Progenitor cell of endocrine pancreas (in vitro differentiated cells): Measurements from ENCODE around the gene COL20A1. TPM values are rescaled to one million over a fixed set of nuclear protein-coding genes. Genes with fewer than 3 reads are reported as not detected.

ENCODE experiments used
- DNase-seq: peaks from one replicate; pipeline ENCODE4 v3.0.0; 2021; ENCODE audit warnings: low spot score; ENCODE audit not compliant: unreplicated experiment
- H3K27ac Mint-ChIP-seq: 2 replicates; pipeline ENCODE4 v1.8.0; 2021; ENCODE audit warnings: mild to moderate bottlenecking, moderate library complexity, mixed read lengths
- H3K27me3 Mint-ChIP-seq: 2 replicates; pipeline ENCODE4 v1.8.0; 2021; ENCODE audit warnings: mixed read lengths
- H3K36me3 Mint-ChIP-seq: 2 replicates; pipeline ENCODE4 v1.8.0; 2022; ENCODE audit warnings: mixed read lengths; ENCODE audit not compliant: insufficient read depth
- H3K4me1 Mint-ChIP-seq: 2 replicates; pipeline ENCODE4 v1.8.0; 2021; ENCODE audit warnings: low read depth, mixed read lengths
- H3K4me3 Mint-ChIP-seq: 2 replicates; pipeline ENCODE4 v1.8.0; 2021; ENCODE audit warnings: low read depth, mild to moderate bottlenecking, moderate library complexity, mixed read lengths
- H3K9me3 Mint-ChIP-seq: 2 replicates; pipeline ENCODE4 v1.8.0; 2021; ENCODE audit warnings: low read depth, mixed read lengths
- total RNA-seq: library from RNA; stranded (reverse); gene quantifications from 2 replicates; pipeline ENCODE4 v1.2.1, GENCODE V29; 2021
- TF ChIP-seq, protein P1 (sequence below): fragments of 200-600 bp; sonication (generic); IDR thresholded peaks from one replicate; pipeline ENCODE4 v1.5.0; 2021; ENCODE audit warnings: antibody characterized with exemption, mild to moderate bottlenecking; ENCODE audit not compliant: unreplicated experiment

COL20A1 gene
- total RNA-seq, 1 donor from 2014 or later = 0.24 TPM

DNA sequence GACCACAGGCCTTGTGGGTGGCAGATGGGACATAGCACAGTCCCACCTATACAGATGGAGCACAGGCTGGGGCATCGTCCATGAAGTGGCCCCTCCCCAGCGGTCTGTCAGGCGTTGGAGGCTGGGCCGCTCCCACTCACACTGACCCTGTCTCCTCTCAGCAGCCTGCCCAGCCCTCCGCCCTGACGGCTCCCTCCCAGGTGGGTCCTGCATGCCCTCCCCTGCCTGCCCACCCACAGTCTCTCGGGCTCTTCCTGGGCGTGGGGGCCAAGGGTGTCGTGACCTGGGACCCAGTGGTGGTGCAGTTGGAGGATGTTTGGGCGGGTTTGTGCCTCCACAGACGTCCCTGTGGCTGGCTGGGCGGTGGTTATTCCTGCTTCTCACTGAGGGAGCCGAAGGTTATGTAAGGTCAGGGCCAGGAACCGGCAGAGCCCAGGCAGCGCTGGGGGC, 22.3 kb downstream of the COL20A1 start:
- no peak for DNase-seq
- Mint-ChIP-seq H3K27ac (no peak overlapping the region), H3K27me3 (no peaks in the 10 kb centered on the region), H3K4me3 (no peak overlapping the region), H3K9me3 (no peaks in the 10 kb centered on the region), H3K36me3 (no peaks in the 10 kb centered on the region), H3K4me1 (no peaks in the 10 kb centered on the region)
- TF ChIP-seq, protein P1, sequence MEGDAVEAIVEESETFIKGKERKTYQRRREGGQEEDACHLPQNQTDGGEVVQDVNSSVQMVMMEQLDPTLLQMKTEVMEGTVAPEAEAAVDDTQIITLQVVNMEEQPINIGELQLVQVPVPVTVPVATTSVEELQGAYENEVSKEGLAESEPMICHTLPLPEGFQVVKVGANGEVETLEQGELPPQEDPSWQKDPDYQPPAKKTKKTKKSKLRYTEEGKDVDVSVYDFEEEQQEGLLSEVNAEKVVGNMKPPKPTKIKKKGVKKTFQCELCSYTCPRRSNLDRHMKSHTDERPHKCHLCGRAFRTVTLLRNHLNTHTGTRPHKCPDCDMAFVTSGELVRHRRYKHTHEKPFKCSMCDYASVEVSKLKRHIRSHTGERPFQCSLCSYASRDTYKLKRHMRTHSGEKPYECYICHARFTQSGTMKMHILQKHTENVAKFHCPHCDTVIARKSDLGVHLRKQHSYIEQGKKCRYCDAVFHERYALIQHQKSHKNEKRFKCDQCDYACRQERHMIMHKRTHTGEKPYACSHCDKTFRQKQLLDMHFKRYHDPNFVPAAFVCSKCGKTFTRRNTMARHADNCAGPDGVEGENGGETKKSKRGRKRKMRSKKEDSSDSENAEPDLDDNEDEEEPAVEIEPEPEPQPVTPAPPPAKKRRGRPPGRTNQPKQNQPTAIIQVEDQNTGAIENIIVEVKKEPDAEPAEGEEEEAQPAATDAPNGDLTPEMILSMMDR = no peak

GRCh38 chr20:63315731-63316491, 22.9 kb downstream of the COL20A1 start:
- Mint-ChIP-seq H3K27me3 (no peaks in the 10 kb centered on the region), H3K4me3 (no peak overlapping the region), H3K4me1 (no peaks in the 10 kb centered on the region), H3K9me3 (no peaks in the 10 kb centered on the region), H3K27ac (no peak overlapping the region), H3K36me3 (no peaks in the 10 kb centered on the region)
- DNase-seq = no peak
- TF ChIP-seq, protein P1 = no peak

DNA sequence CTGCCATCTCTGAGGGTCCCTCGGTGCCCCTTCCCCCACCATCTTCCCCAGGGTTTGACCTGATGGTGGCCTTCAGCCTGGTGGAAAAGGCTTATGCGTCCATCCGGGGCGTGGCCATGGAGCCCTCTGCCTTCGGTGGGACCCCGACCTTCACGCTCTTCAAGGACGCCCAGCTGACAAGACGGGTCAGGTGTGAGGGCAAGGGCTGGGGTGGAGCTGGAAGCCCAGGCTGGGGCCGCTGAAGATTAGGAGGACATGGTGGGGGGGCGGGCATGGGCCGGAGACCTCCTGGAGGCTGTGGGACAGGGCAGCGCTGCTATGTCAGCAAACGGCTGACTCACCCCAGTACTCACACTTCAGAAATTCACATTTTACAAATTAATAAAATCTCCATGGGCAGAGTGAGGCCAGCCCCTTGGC, 23.5 kb downstream of the COL20A1 start:
- no peak for DNase-seq
- TF ChIP-seq, protein P1 = no peak
- no peak overlapping the region for H3K27ac Mint-ChIP-seq
- no peak overlapping the region for H3K4me3 Mint-ChIP-seq
- H3K36me3 Mint-ChIP-seq = no peaks in the 10 kb centered on the region
- no peaks in the 10 kb centered on the region for H3K9me3 Mint-ChIP-seq
- no peaks in the 10 kb centered on the region for H3K4me1 Mint-ChIP-seq
- H3K27me3 Mint-ChIP-seq = no peaks in the 10 kb centered on the region

DNA sequence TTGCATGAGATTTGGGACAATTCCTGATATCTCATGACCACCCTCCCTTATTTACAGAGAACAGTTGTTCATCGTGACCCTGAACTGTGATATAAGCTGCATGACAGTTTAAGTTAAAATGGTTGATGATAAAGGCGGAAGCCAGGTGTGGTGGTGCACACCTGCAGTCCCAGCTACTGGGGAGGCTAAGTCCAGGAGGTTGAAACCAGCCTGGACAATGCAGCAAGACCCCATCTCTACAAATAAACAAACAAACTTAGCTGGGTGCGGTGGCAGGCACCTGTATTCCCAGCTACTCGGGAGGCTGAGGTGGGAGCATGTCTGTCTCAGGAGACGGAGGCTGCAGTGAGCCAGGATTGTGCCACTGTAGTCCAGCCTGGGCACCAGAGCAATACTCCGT, 24.1 kb downstream of the COL20A1 start:
- H3K27ac Mint-ChIP-seq = no peak overlapping the region
- DNase-seq = no peak
- H3K4me3 Mint-ChIP-seq = no peak overlapping the region
- no peaks in the 10 kb centered on the region for H3K36me3 Mint-ChIP-seq
- H3K27me3 Mint-ChIP-seq = no peaks in the 10 kb centered on the region
- H3K4me1 Mint-ChIP-seq = no peaks in the 10 kb centered on the region
- TF ChIP-seq, protein P1 = no peak
- H3K9me3 Mint-ChIP-seq = no peaks in the 10 kb centered on the region

DNA sequence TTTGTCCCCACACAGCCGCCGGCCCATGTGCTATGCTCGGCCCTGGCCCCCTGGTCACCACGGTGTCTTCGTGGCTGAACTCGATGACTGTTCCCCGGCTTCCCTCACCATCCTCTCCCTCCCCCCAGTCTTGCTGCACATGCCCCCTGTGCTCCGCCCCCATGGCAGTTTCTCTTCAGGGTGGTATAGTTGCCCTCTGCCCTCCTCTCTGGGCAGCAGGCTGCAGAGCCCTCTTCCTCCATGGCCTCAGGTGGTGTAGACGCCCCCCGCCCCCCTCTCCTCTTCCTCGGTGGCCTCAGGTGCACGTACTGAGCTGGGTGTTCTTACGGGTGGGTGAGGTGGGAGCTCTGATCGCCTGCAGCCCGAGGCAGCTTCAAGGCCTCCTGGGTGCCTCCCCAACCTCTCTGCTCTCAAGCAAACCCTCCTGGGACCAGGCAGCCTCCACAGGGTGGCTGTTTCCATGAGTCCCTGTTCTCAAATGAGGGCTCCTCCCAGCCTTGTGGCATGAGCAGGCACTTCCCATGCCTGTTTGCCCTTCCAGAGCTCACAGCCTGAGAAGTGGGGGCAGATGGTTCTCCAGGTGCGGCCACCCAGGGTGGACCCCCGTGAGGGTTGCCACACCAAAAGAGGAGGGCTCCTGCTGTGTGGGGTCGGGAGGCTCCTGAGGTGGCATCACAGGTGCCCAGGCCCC, 24.8 kb downstream of the COL20A1 start:
- Mint-ChIP-seq H3K4me1 (no peaks in the 10 kb centered on the region), H3K9me3 (no peaks in the 10 kb centered on the region), H3K36me3 (no peaks in the 10 kb centered on the region), H3K4me3 (no peak overlapping the region), H3K27me3 (no peaks in the 10 kb centered on the region), H3K27ac (no peak overlapping the region)
- no peak for DNase-seq
- TF ChIP-seq, protein P1 = no peak
